Neutrophil (primary cell): Measurements from ENCODE around the gene USH2A.

ENCODE experiments used
- H3K27ac ChIP-seq: fragments of 200-600 bp; sonication (generic); 2 replicates; pipeline ENCODE4 v1.5.1; 2016; ENCODE audit warnings: mild to moderate bottlenecking, moderate library complexity
- H3K27me3 ChIP-seq: fragments of 200-600 bp; sonication (generic); 2 replicates; pipeline ENCODE4 v1.6.0; 2016; ENCODE audit warnings: mild to moderate bottlenecking
- H3K36me3 ChIP-seq: fragments of 200-600 bp; sonication (generic); 2 replicates; pipeline ENCODE4 v1.5.1; 2017
- H3K4me1 ChIP-seq, 2 experiments: fragments of 200-600 bp in 1 of 2; sonication (generic) in 1 of 2; 1 replicate in 1 of 2; 2 replicates in 1 of 2; pipeline versions ENCODE4 v1.5.1 to v1.6.1; 2013 to 2016; ENCODE audit warnings: low read depth in 1 of 2, low read length in 1 of 2, mild to moderate bottlenecking in 1 of 2, moderate library complexity in 1 of 2; ENCODE audit not compliant: control insufficient read depth in 1 of 2, insufficient read depth in 1 of 2
- H3K4me3 ChIP-seq, 2 experiments: fragments of 200-600 bp in 1 of 2; sonication (generic) in 1 of 2; 1 replicate in 1 of 2; 2 replicates in 1 of 2; pipeline ENCODE4 v1.5.1; 2013 to 2016; ENCODE audit warnings: low read depth in 1 of 2, low read length in 1 of 2, mild to moderate bottlenecking in 1 of 2, moderate library complexity in 1 of 2
- H3K9me3 ChIP-seq: fragments of 200-600 bp; sonication (generic); 2 replicates; pipeline ENCODE4 v1.5.1; 2016
- CTCF ChIP-seq: fragments of 200-600 bp; sonication (generic); IDR thresholded peaks from 2 replicates; pipeline ENCODE4 v1.5.1; 2016; ENCODE audit warnings: antibody characterized with exemption

The USH2A gene

DNA sequence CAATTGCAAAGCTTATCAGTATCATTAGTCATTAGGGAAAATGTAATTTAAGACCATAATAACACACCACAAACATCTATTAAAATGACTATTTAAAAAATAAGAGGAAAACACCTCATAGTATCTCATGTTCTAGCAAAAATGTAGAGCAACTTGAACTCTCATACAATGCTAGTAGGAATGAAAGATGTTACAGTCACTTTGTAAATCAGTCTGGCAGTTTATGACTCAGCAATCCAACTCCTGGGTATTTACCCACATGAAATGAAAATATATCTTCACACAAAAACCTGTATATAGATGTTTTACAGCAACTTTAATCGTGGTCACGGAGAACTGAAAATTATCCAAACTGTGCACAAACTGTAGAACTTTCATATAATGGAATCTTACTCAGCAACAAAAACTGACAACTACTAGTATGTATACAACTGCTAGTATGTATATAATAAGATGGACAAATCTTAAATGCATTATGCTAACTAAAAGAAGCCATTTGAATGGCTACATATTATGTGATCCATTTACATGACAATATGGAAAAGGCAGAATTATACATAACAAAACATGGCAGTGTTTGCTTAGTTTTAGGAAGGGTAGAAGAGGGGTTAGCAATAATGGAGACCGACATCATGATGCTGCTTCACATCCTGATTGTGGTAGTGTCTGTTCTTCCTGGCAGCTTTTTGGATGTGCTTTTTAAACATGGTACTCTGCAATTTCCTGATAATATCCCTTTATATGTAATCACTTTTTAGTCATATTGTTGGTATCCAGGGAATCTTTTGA lies 589.1 kb downstream of the USH2A start:
- Histone ChIP-seq H3K4me3 (no peak overlapping the region), H3K27ac (no peak overlapping the region), H3K36me3 (no peaks in the 10 kb centered on the region), H3K4me1 (no peaks in the 10 kb centered on the region), H3K27me3 (no peaks in the 10 kb centered on the region), H3K9me3 (no peaks in the 10 kb centered on the region)
- TF ChIP-seq CTCF: no peak

DNA sequence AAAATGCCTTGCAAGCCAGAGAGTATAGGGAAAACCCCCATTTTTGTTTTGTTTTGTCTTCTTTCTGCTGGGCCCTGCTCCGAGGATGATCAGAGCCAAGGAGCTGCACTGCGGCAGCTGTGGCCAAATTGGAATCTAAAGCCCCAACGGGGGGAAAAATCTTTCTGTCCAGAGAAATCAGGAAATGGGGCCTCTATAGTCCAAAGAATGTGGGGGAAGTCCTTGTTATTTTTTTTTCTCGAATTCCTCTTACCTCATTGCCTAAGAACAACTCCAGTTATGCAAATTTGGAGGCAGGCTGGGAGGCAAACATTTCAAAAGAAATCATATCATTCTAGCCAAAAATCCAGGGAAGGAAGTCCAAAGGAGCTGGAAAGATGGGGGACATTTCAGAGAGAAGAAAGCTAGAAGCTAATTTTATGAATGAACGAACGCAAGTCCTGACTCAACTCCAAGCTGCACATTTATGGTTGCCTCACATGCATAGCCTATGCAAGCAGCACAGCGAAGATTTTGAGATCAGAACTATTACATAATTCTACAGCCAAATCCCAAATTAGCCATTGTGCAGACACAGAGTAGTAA lies 592.9 kb downstream of the USH2A start:
- no peaks in the 10 kb centered on the region for H3K4me1 ChIP-seq
- no peak overlapping the region for H3K4me3 ChIP-seq
- H3K9me3 ChIP-seq: no peaks in the 10 kb centered on the region
- TF ChIP-seq CTCF: no peak
- no peaks in the 10 kb centered on the region for H3K27me3 ChIP-seq
- H3K36me3 ChIP-seq: no peaks in the 10 kb centered on the region
- H3K27ac ChIP-seq: no peak overlapping the region

DNA sequence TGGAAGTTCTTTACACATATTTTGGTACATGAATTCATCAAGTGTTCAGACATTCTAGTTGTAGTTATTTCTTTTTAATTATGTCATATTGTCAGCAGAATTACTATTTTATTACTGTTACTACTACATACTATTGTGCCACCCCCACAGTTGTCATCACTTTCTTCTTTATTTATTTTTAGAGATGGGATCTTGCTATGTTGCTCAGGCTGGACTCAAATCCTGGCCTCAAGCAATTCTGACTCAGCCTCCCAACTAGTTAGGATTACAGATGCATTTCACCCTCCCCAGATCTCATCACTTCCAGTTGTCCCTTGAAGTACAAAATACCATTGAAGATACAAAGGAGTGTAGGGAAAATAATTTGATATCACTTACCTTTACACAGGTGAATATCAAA lies 598.2 kb downstream of the USH2A start:
- Histone ChIP-seq H3K4me1 (no peaks in the 10 kb centered on the region), H3K4me3 (no peak overlapping the region), H3K27me3 (no peaks in the 10 kb centered on the region), H3K9me3 (no peaks in the 10 kb centered on the region), H3K27ac (no peak overlapping the region), H3K36me3 (no peaks in the 10 kb centered on the region)
- no peak for TF ChIP-seq CTCF

- no peaks in the 10 kb centered on the region for H3K27me3 ChIP-seq
- H3K36me3 ChIP-seq: no peaks in the 10 kb centered on the region
- H3K9me3 ChIP-seq: no peaks in the 10 kb centered on the region
- TF ChIP-seq CTCF: no peak
- no peak overlapping the region for H3K27ac ChIP-seq
- no peaks in the 10 kb centered on the region for H3K4me1 ChIP-seq
- no peak overlapping the region for H3K4me3 ChIP-seq
Measured at GRCh38 chr1:215824245-215824644, 599.0 kb downstream of the USH2A start.

- no peak for TF ChIP-seq CTCF
- H3K9me3 ChIP-seq: no peaks in the 10 kb centered on the region
- H3K4me1 ChIP-seq: no peaks in the 10 kb centered on the region
- no peak overlapping the region for H3K27ac ChIP-seq
- no peaks in the 10 kb centered on the region for H3K36me3 ChIP-seq
- no peak overlapping the region for H3K4me3 ChIP-seq
- H3K27me3 ChIP-seq: no peaks in the 10 kb centered on the region
Measured at GRCh38 chr1:215819114-215819513, 604.1 kb downstream of the USH2A start.
